ENCODE measurements around the gene GPC6.

The GPC6 gene

GRCh38 chr13:94382517-94382916, 1155.9 kb downstream of the GPC6 start:
- H3K9me3 ChIP-seq (ENCODE audit: severe bottlenecking), result peaks cover 6% of the 10 kb centered on the region
- no peak overlapping the region for H3K4me3 ChIP-seq (ENCODE audit: low read depth, low read length)
- H3K27ac ChIP-seq, result no peak overlapping the region
- no peak for DNase-seq
- peaks cover 26% of the 10 kb centered on the region for H3K36me3 ChIP-seq
- H3K27me3 ChIP-seq (ENCODE audit: insufficient read depth, low read depth, severe bottlenecking), result no peaks in the 10 kb centered on the region
- TF ChIP-seq CTCF (IDR thresholded peaks at IDR 0.05; ENCODE audit: low read depth, low read length), result no peak

GRCh38 chr13:94382960-94383359, 1156.4 kb downstream of the GPC6 start:
- no peak for DNase-seq
- H3K36me3 ChIP-seq, result peaks cover 30% of the 10 kb centered on the region
- TF ChIP-seq CTCF (IDR thresholded peaks at IDR 0.05; ENCODE audit: low read depth, low read length), result no peak
- peak overlapping the region; percentile 76 for H3K27ac ChIP-seq
- H3K27me3 ChIP-seq (ENCODE audit: insufficient read depth, low read depth, severe bottlenecking), result no peaks in the 10 kb centered on the region
- peaks cover 6% of the 10 kb centered on the region for H3K9me3 ChIP-seq (ENCODE audit: severe bottlenecking)
- H3K4me3 ChIP-seq (ENCODE audit: low read depth, low read length), result no peak overlapping the region

- no peak for DNase-seq
- TF ChIP-seq CTCF (IDR thresholded peaks at IDR 0.05; ENCODE audit: low read depth, low read length), result no peak
- H3K9me3 ChIP-seq (ENCODE audit: severe bottlenecking), result peaks cover 6% of the 10 kb centered on the region
- peak overlapping the region; percentile 76 for H3K27ac ChIP-seq
- no peak overlapping the region for H3K4me3 ChIP-seq (ENCODE audit: low read depth, low read length)
- peaks cover 39% of the 10 kb centered on the region for H3K36me3 ChIP-seq
- H3K27me3 ChIP-seq (ENCODE audit: insufficient read depth, low read depth, severe bottlenecking), result no peaks in the 10 kb centered on the region
Observed at GRCh38 chr13:94384231-94384905, 1157.8 kb downstream of the GPC6 start.

DNA sequence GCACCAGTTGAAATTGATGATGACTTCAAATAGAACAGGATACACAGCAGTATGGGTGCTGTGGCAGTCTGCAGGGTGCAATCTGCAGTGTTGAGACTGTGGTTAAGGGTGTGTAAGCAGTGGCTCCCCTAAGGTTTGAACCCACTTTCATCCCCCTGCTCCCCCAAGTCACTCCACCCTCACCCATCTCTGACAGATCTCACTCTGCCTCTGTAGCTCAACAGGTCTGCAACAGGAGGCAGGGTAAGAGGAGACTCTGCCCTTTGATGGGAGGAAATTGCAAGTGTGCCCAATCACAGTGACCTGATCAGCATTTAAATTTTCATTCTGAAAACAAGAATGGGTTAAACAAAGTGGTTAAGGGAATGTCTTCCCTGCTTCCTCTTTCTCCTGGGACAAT, 1160.4 kb downstream of the GPC6 start:
- TF ChIP-seq CTCF (IDR thresholded peaks at IDR 0.05; ENCODE audit: low read depth, low read length), result no peak

DNA sequence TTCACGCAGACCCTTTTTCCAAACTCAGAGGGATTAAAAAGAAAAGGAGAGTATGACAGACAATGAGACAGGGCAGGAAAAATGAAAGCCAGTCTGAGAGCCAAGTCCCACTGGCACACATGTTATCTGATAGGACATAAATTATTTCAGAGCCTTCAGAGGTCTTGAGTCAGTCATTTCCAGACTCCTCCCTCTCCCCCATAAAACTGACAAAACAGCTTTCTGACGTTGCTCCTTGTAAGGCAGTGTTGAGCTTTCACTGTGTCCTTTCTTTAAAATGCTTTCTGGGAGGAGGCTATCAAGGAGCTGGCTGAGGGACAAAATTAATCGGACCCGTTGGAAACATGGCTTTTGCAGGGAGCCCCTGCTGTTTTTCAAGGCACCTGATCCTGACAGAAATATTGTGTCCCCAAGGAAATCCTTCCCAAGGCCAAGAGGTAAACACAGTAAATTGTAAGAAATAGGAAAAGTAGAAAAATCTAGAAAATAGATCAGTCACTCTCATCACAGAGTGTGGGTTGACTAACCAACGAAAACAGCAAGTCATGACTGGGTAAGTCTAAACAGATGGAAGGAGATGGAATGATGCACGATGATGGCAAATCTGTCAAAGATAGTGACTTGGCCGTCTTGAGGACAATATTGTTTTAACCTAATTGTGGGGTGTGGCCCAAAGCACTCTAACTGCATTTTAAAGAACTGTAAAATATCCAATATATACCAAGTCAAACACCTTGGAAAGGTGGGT, 1163.2 kb downstream of the GPC6 start:
- DNase-seq, result no peak
- H3K27ac ChIP-seq, result no peak overlapping the region
- no peaks in the 10 kb centered on the region for H3K27me3 ChIP-seq (ENCODE audit: insufficient read depth, low read depth, severe bottlenecking)
- no peak overlapping the region for H3K4me3 ChIP-seq (ENCODE audit: low read depth, low read length)
- H3K9me3 ChIP-seq (ENCODE audit: severe bottlenecking), result peaks cover 3% of the 10 kb centered on the region
- no peak for TF ChIP-seq CTCF (IDR thresholded peaks at IDR 0.05; ENCODE audit: low read depth, low read length)
- H3K36me3 ChIP-seq, result peaks cover 40% of the 10 kb centered on the region

More for the DNA sequence above, 1160.4 kb downstream of the GPC6 start:
- Histone ChIP-seq H3K4me3 (ENCODE audit: low read depth, low read length) (no peak overlapping the region), H3K27ac (no peak overlapping the region), H3K27me3 (ENCODE audit: insufficient read depth, low read depth, severe bottlenecking) (no peaks in the 10 kb centered on the region), H3K36me3 (peaks cover 49% of the 10 kb centered on the region), H3K9me3 (ENCODE audit: severe bottlenecking) (peaks cover 6% of the 10 kb centered on the region)
- no peak for DNase-seq
